Esophagus muscularis mucosa (tissue), 4 donors: ENCODE results near the gene PRKCB.

Experiments
- EP300 ChIP-seq: sonication (generic); formaldehyde crosslinking; IDR thresholded peaks from one replicate; pipeline ENCODE4 v1.6.1; 2017; ENCODE audit warnings: antibody characterized with exemption
- POLR2A ChIP-seq: fragments of 450-650 bp; IDR thresholded peaks from one replicate; pipeline ENCODE4 v1.6.1; 2017; ENCODE audit warnings: antibody characterized with exemption, moderate library complexity, mild to moderate bottlenecking, low read depth
- POLR2AphosphoS5 ChIP-seq, 2 donors: sonication (generic); formaldehyde crosslinking; IDR thresholded peaks; one replicate each; pipeline ENCODE4 v1.6.1; 2017; ENCODE audit warnings: antibody characterized with exemption in 2 of 2
- TF ChIP-seq, protein P1 (sequence below), 3 experiments: fragments of 200-600 bp in 2 of 3; fragments of 450-650 bp in 1 of 3; sonication (generic) in 2 of 3; IDR thresholded peaks; one replicate each; pipeline ENCODE4 v1.5.1; 2017 to 2019; ENCODE audit warnings: antibody characterized with exemption in 3 of 3, mild to moderate bottlenecking in 2 of 3, moderate library complexity in 1 of 3

DNA sequence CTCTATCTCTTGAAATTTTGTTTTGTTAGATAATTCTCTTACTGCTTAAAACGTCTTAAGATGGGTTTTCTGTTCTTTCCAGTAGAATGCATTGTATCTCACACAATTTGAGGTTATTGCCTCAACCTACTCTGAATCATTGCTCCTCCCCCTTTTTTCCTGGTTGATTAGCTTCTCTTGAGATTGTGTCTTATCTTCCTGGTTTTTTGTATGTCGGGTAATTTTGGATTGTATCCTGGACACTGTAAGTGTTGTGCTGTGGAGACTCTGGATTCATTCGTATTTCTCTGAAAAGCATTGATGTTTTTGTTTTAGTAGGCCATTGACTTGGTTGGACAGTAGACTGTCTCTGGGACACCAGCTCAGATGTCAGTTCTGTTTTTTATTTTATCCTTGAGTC, 26.1 kb downstream of the PRKCB start:
- TF ChIP-seq, protein P1, sequence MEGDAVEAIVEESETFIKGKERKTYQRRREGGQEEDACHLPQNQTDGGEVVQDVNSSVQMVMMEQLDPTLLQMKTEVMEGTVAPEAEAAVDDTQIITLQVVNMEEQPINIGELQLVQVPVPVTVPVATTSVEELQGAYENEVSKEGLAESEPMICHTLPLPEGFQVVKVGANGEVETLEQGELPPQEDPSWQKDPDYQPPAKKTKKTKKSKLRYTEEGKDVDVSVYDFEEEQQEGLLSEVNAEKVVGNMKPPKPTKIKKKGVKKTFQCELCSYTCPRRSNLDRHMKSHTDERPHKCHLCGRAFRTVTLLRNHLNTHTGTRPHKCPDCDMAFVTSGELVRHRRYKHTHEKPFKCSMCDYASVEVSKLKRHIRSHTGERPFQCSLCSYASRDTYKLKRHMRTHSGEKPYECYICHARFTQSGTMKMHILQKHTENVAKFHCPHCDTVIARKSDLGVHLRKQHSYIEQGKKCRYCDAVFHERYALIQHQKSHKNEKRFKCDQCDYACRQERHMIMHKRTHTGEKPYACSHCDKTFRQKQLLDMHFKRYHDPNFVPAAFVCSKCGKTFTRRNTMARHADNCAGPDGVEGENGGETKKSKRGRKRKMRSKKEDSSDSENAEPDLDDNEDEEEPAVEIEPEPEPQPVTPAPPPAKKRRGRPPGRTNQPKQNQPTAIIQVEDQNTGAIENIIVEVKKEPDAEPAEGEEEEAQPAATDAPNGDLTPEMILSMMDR (IDR thresholded peaks at IDR 0.05) = no peak
- TF ChIP-seq POLR2A (no peak), EP300 (no peak), POLR2AphosphoS5 (IDR thresholded peaks at IDR 0.05) (no peak)
